GM23338 (cell line): ENCODE measurements around the gene OAS2. TPM values are rescaled to one million over a fixed set of nuclear protein-coding genes. Genes with fewer than 3 reads are reported as not detected.

Experiments used
- ATAC-seq: fragments of 200-7000 bp; cut with Tn5 transposase; 3 replicates; pipeline ENCODE4 v1.9.1; 2020
- DNase-seq: peaks from one replicate; pipeline ENCODE4 v3.0.0-alpha.2; 2015; ENCODE audit warnings: low spot score
- H2AFZ ChIP-seq: fragments of 200-600 bp; sonication (generic); 2 replicates; pipeline ENCODE4 v1.8.0; 2016; ENCODE audit warnings: antibody characterized with exemption, mild to moderate bottlenecking, moderate library complexity
- H3F3A ChIP-seq: fragments of 200-600 bp; sonication (generic); replicated peaks from 2 replicates; pipeline ENCODE4 v1.8.0; 2017; ENCODE audit warnings: antibody characterized with exemption, mixed run types, low read depth
- H3K27ac ChIP-seq: fragments of 200-600 bp; sonication (generic); 2 replicates; pipeline ENCODE4 v1.6.1; 2016; ENCODE audit warnings: low read depth
- H3K27me3 ChIP-seq: fragments of 200-600 bp; sonication (generic); 2 replicates; pipeline ENCODE4 v1.8.0; 2016; ENCODE audit warnings: mild to moderate bottlenecking, mixed run types, moderate library complexity; ENCODE audit not compliant: insufficient read depth
- H3K36me3 ChIP-seq: fragments of 200-600 bp; sonication (generic); 2 replicates; pipeline ENCODE4 v1.8.0; 2016; ENCODE audit warnings: mild to moderate bottlenecking; ENCODE audit not compliant: insufficient read depth
- H3K4me1 ChIP-seq: fragments of 200-600 bp; sonication (generic); 2 replicates; pipeline ENCODE4 v1.8.0; 2016; ENCODE audit warnings: mild to moderate bottlenecking, moderate library complexity; ENCODE audit not compliant: insufficient read depth
- H3K4me2 ChIP-seq: fragments of 200-600 bp; sonication (generic); 2 replicates; pipeline ENCODE4 v1.7.1; 2017; ENCODE audit warnings: mixed run types
- H3K4me3 ChIP-seq: fragments of 200-600 bp; sonication (generic); 2 replicates; pipeline ENCODE4 v1.6.1; 2016; ENCODE audit warnings: mixed run types
- H3K79me2 ChIP-seq: fragments of 200-600 bp; sonication (generic); replicated peaks from 2 replicates; pipeline ENCODE4 v1.8.0; 2017; ENCODE audit warnings: mild to moderate bottlenecking; ENCODE audit not compliant: insufficient read depth
- H3K9me2 ChIP-seq: fragments of 200-600 bp; sonication (generic); 2 replicates; pipeline ENCODE4 v1.8.0; 2017; ENCODE audit not compliant: insufficient read depth
- H4K20me1 ChIP-seq: fragments of 200-600 bp; sonication (generic); replicated peaks from 2 replicates; pipeline ENCODE4 v1.8.0; 2017; ENCODE audit warnings: mild to moderate bottlenecking; ENCODE audit not compliant: insufficient read depth
- H3K27ac Mint-ChIP-seq: 2 replicates; pipeline ENCODE4 v1.8.0; 2020; ENCODE audit warnings: inconsistent platforms, mild to moderate bottlenecking, moderate library complexity, mixed read lengths
- H3K27me3 Mint-ChIP-seq: 3 replicates; pipeline ENCODE4 v1.8.0; 2022; ENCODE audit warnings: low read depth, mild to moderate bottlenecking, moderate library complexity, mixed read lengths, inconsistent platforms; ENCODE audit not compliant: insufficient read depth, poor library complexity
- H3K36me3 Mint-ChIP-seq: 3 replicates; pipeline ENCODE4 v1.8.0; 2021; ENCODE audit warnings: low read depth, mild to moderate bottlenecking, inconsistent platforms, moderate library complexity, mixed read lengths
- H3K4me1 Mint-ChIP-seq: 3 replicates; pipeline ENCODE4 v1.8.0; 2020; ENCODE audit warnings: mild to moderate bottlenecking, inconsistent platforms, mixed read lengths
- H3K4me3 Mint-ChIP-seq: 3 replicates; pipeline ENCODE4 v1.8.0; 2021; ENCODE audit warnings: moderate library complexity, mild to moderate bottlenecking, inconsistent platforms, mixed read lengths
- H3K9me3 Mint-ChIP-seq: 3 replicates; pipeline ENCODE4 v1.8.0; 2020; ENCODE audit warnings: moderate library complexity, mild to moderate bottlenecking, inconsistent platforms, mixed read lengths
- CREB1 ChIP-seq: fragments of 250-450 bp; sonication (Bioruptor Pico); IDR thresholded peaks from 2 replicates; pipeline ENCODE4 v1.5.0; 2020; ENCODE audit warnings: low read depth, mild to moderate bottlenecking, moderate library complexity
- EZH2 ChIP-seq: fragments of 200-600 bp; sonication (generic); IDR thresholded peaks from one replicate; pipeline ENCODE4 v1.8.0; 2017; ENCODE audit warnings: antibody characterized with exemption, mild to moderate bottlenecking, low read depth; ENCODE audit not compliant: unreplicated experiment
- EZH2phosphoT487 ChIP-seq: fragments of 200-600 bp; sonication (generic); IDR thresholded peaks from one replicate; pipeline ENCODE4 v1.8.1; 2018; ENCODE audit warnings: antibody characterized with exemption; ENCODE audit not compliant: unreplicated experiment
- JUNB ChIP-seq: IDR thresholded peaks from one replicate; pipeline ENCODE4 v1.6.1; 2016; ENCODE audit warnings: antibody characterized with exemption; ENCODE audit not compliant: unreplicated experiment
- NANOG ChIP-seq: IDR thresholded peaks from 2 replicates; pipeline ENCODE4 v1.6.1; 2016; ENCODE audit warnings: antibody characterized with exemption, borderline replicate concordance
- POLR2AphosphoS5 ChIP-seq: IDR thresholded peaks from 2 replicates; pipeline ENCODE4 v1.6.1; 2016; ENCODE audit warnings: antibody characterized with exemption, low read depth
- REST ChIP-seq: IDR thresholded peaks from one replicate; pipeline ENCODE4 v1.6.1; 2018; ENCODE audit warnings: antibody characterized with exemption; ENCODE audit not compliant: unreplicated experiment
- STAT1 ChIP-seq: IDR thresholded peaks from one replicate; pipeline ENCODE4 v1.6.1; 2016; ENCODE audit warnings: antibody characterized with exemption; ENCODE audit not compliant: unreplicated experiment
- ZNF114 ChIP-seq: fragments of 250-450 bp; sonication (Bioruptor Pico); IDR thresholded peaks from 2 replicates; pipeline ENCODE4 v1.5.0; 2020; ENCODE audit warnings: mild to moderate bottlenecking, moderate library complexity
- ZNF331 ChIP-seq: fragments of 250-450 bp; sonication (Bioruptor Pico); IDR thresholded peaks from 2 replicates; pipeline ENCODE4 v1.5.0; 2020; ENCODE audit warnings: low read depth, mild to moderate bottlenecking, moderate library complexity
- ZNF462 ChIP-seq: fragments of 250-450 bp; sonication (Bioruptor Pico); IDR thresholded peaks from 2 replicates; pipeline ENCODE4 v1.5.0; 2020; ENCODE audit warnings: mild to moderate bottlenecking, moderate library complexity
- polyA plus RNA-seq: library from polyadenylated mRNA; unstranded; fragments of >200 nt; fragmentation: Nextera tagmentation; extraction: Ambion mirVana; gene quantifications from 2 replicates; pipeline ENCODE4 v1.2.1, GENCODE V29; 2016
- total RNA-seq: library from RNA; depleted of rRNA; stranded (reverse); fragments of >200 nt; shearing (Covaris generic); gene quantifications from 2 replicates; pipeline ENCODE4 v1.2.3, GENCODE V29; 2014
- TF ChIP-seq, protein P1 (sequence below), 2 experiments: fragments of 200-600 bp in 1 of 2; sonication (generic) in 1 of 2; conservative IDR thresholded peaks; 2 replicates each; pipeline versions ENCODE4 v1.5.1 to v1.6.1; 2016 to 2017; ENCODE audit warnings: antibody characterized with exemption in 2 of 2, low read depth in 2 of 2, mild to moderate bottlenecking in 2 of 2, moderate library complexity in 1 of 2
- TF ChIP-seq, protein P2 (sequence below): IDR thresholded peaks from 2 replicates; pipeline ENCODE4 v1.6.1; 2016; ENCODE audit warnings: antibody characterized with exemption

Gene OAS2
- total and polyA plus RNA-seq, 2 experiments from 2014 or later = 0.10 TPM; not detected in 1

DNA sequence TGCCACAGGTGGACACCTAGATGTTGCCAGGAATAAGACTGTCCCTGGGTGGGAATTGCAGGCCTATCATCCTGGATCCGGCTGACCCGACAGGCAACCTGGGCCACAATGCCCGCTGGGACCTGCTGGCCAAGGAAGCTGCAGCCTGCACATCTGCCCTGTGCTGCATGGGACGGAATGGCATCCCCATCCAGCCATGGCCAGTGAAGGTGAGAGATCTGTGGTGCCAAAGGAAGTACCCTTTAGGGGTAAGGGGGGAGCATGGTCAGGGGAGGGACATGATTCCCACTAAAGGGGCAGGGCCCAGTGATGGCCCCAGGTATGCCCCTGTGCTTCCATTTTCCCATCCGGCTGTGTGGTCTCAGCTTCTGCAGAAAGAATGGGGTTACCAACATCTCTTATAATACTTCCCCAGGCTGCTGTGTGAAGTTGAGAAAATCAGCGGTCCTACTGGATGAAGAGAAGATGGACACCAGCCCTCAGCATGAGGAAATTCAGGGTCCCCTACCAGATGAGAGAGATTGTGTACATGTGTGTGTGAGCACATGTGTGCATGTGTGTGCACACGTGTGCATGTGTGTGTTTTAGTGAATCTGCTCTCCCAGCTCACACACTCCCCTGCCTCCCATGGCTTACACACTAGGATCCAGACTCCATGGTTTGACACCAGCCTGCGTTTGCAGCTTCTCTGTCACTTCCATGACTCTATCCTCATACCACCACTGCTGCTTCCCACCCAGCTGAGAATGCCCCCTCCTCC, 8.6 kb upstream of the OAS2 start:
- ATAC-seq (no peak), DNase-seq (no peak)
- H3K9me2 ChIP-seq = 0 out of 2 replicates have a peak, but pooled peaks cover 5% of the 10 kb centered on the region
- H3K79me2 ChIP-seq = no peaks in the 10 kb centered on the region
- no peak overlapping the region for H3K27ac ChIP-seq
- no peaks in the 10 kb centered on the region for H3K36me3 ChIP-seq
- no peak overlapping the region for H2AFZ ChIP-seq
- H3K27me3 ChIP-seq = no peaks in the 10 kb centered on the region
- no peak overlapping the region for H3K27ac Mint-ChIP-seq
- H3K4me3 ChIP-seq = no peak overlapping the region
- H3K9me3 Mint-ChIP-seq = no peaks in the 10 kb centered on the region
- H4K20me1 ChIP-seq = no peaks in the 10 kb centered on the region
- no peaks in the 10 kb centered on the region for H3K36me3 Mint-ChIP-seq
- H3K4me3 Mint-ChIP-seq = no peak overlapping the region
- H3K4me1 Mint-ChIP-seq = no peaks in the 10 kb centered on the region
- peaks cover 14% of the 10 kb centered on the region for H3K27me3 Mint-ChIP-seq
- no peaks in the 10 kb centered on the region for H3K4me1 ChIP-seq
- no peak for TF ChIP-seq EZH2
- TF ChIP-seq EZH2phosphoT487 = no peak
- no peak for TF ChIP-seq REST
- TF ChIP-seq STAT1 = no peak
- no peak for TF ChIP-seq POLR2AphosphoS5
- TF ChIP-seq ZNF331 (CRISPR knock-in tag) = no peak
- no peak for TF ChIP-seq ZNF114 (CRISPR knock-in tag)
- TF ChIP-seq ZNF462 (CRISPR knock-in tag) = no peak
- no peak for TF ChIP-seq NANOG
- no peak for TF ChIP-seq CREB1 (CRISPR knock-in tag)
- TF ChIP-seq, protein P1, sequence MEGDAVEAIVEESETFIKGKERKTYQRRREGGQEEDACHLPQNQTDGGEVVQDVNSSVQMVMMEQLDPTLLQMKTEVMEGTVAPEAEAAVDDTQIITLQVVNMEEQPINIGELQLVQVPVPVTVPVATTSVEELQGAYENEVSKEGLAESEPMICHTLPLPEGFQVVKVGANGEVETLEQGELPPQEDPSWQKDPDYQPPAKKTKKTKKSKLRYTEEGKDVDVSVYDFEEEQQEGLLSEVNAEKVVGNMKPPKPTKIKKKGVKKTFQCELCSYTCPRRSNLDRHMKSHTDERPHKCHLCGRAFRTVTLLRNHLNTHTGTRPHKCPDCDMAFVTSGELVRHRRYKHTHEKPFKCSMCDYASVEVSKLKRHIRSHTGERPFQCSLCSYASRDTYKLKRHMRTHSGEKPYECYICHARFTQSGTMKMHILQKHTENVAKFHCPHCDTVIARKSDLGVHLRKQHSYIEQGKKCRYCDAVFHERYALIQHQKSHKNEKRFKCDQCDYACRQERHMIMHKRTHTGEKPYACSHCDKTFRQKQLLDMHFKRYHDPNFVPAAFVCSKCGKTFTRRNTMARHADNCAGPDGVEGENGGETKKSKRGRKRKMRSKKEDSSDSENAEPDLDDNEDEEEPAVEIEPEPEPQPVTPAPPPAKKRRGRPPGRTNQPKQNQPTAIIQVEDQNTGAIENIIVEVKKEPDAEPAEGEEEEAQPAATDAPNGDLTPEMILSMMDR (conservative IDR thresholded peaks at IDR 0.05; ENCODE audit: low read depth in 2 of 2) = no peak
- TF ChIP-seq, protein P2, sequence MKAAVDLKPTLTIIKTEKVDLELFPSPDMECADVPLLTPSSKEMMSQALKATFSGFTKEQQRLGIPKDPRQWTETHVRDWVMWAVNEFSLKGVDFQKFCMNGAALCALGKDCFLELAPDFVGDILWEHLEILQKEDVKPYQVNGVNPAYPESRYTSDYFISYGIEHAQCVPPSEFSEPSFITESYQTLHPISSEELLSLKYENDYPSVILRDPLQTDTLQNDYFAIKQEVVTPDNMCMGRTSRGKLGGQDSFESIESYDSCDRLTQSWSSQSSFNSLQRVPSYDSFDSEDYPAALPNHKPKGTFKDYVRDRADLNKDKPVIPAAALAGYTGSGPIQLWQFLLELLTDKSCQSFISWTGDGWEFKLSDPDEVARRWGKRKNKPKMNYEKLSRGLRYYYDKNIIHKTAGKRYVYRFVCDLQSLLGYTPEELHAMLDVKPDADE = no peak
- TF ChIP-seq JUNB = no peak
- no peaks in the 10 kb centered on the region for H3F3A ChIP-seq
- no peak overlapping the region for H3K4me2 ChIP-seq
